Endodermal cell (in vitro differentiated cells): ENCODE measurements around the gene SELENOV. TPM values are rescaled to one million over a fixed set of nuclear protein-coding genes. Genes with fewer than 3 reads are reported as not detected.
A peak's percentile ranks its signal among the peaks of the same experiment; 100 is the strongest.

Experiments used
- DNase-seq: peaks from one replicate; pipeline ENCODE4 v3.0.0-alpha.2; 2017
- H3K27ac ChIP-seq: 2 replicates; pipeline ENCODE4 v1.5.1; 2013; ENCODE audit warnings: mild to moderate bottlenecking, low read depth, low read length, moderate library complexity
- H3K27me3 ChIP-seq: 2 replicates; pipeline ENCODE4 v1.6.1; 2013; ENCODE audit warnings: mild to moderate bottlenecking, low read length, moderate library complexity; ENCODE audit not compliant: insufficient read depth, control insufficient read depth, poor library complexity, severe bottlenecking
- H3K36me3 ChIP-seq: 2 replicates; pipeline ENCODE4 v1.7.0; 2013; ENCODE audit warnings: mild to moderate bottlenecking, low read length, moderate library complexity; ENCODE audit not compliant: control insufficient read depth, insufficient read depth
- H3K4me1 ChIP-seq: one replicate; pipeline ENCODE4 v1.7.0; 2013; ENCODE audit warnings: low read length; ENCODE audit not compliant: control insufficient read depth, insufficient read depth
- H3K4me3 ChIP-seq: 2 replicates; pipeline ENCODE4 v1.5.1; 2013; ENCODE audit warnings: mild to moderate bottlenecking, low read length, moderate library complexity
- H3K9ac ChIP-seq: 2 replicates; pipeline ENCODE4 v1.6.1; 2013; ENCODE audit warnings: mild to moderate bottlenecking, low read length, moderate library complexity; ENCODE audit not compliant: poor library complexity, severe bottlenecking; ENCODE audit errors: extremely low read depth
- H3K9me3 ChIP-seq: 2 replicates; pipeline ENCODE4 v1.6.1; 2013; ENCODE audit warnings: mild to moderate bottlenecking, low read length, moderate library complexity; ENCODE audit not compliant: control insufficient read depth
- H3K27ac Mint-ChIP-seq: 2 replicates; pipeline ENCODE4 v1.8.0; 2020; ENCODE audit warnings: mixed read lengths
- H3K27me3 Mint-ChIP-seq: 2 replicates; pipeline ENCODE4 v1.8.0; 2021; ENCODE audit warnings: mild to moderate bottlenecking, mixed read lengths; ENCODE audit not compliant: insufficient read depth
- H3K36me3 Mint-ChIP-seq: 2 replicates; pipeline ENCODE4 v1.8.0; 2020; ENCODE audit warnings: low read depth, mixed read lengths
- H3K4me1 Mint-ChIP-seq: 2 replicates; pipeline ENCODE4 v1.8.0; 2020; ENCODE audit warnings: mixed read lengths
- H3K4me3 Mint-ChIP-seq: 2 replicates; pipeline ENCODE4 v1.8.0; 2020; ENCODE audit warnings: mild to moderate bottlenecking, moderate library complexity, mixed read lengths
- H3K9me3 Mint-ChIP-seq: 2 replicates; pipeline ENCODE4 v1.8.0; 2020; ENCODE audit warnings: mild to moderate bottlenecking, mixed read lengths
- WGBS, 2 experiments: methylation state at CpG; one replicate each; pipeline versions ENCODE4 v1.1.5 to v1.1.7; 2013; ENCODE audit warnings: missing lambda C conversion rate in 2 of 2, mixed read lengths in 1 of 2; ENCODE audit not compliant: insufficient coverage in 1 of 2, insufficient read length in 1 of 2; 5-methylcytosine and 5-hydroxymethylcytosine counted together
- total RNA-seq, 2 donors: library from RNA; stranded (reverse); fragmentation: NEBNext Ultra II Directional in 1 of 2; extraction: Animal tissue kit (Norgen Biotek cat#: 25700) in 1 of 2; gene quantifications; 2 replicates in 1 of 2; 3 replicates in 1 of 2; pipeline ENCODE4 v1.2.1, GENCODE V29; 2021
- TF ChIP-seq, protein P1 (sequence below): fragments of 200-600 bp; sonication (generic); conservative IDR thresholded peaks from 2 replicates; pipeline ENCODE4 v1.5.0; 2021; ENCODE audit warnings: antibody characterized with exemption, mild to moderate bottlenecking

SELENOV gene
- total RNA-seq, 2 donors from 2014 or later, result 8.7 to 15.3 TPM

DNA sequence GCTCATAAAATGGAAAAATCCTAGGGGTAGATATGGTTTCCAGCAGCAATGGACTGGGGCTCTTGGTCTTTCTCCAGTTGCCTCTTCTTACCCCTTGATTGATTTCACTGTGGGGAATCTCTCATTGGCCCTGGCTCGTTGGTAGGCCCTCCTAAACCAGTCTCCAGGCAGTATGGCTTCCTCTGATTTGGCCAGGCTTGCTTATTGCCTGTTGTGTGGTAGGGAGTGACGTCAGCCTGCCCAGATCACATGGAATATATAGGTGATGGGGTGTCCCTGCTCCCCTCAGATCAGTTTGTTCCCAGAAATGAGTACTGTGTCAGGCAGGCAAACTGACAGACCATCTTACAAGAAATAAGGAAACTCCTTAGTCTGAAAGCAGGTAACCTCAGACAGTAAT is 5.7 kb upstream of the SELENOV start:
- H3K27ac ChIP-seq, result no peak overlapping the region
- TF ChIP-seq, protein P1, sequence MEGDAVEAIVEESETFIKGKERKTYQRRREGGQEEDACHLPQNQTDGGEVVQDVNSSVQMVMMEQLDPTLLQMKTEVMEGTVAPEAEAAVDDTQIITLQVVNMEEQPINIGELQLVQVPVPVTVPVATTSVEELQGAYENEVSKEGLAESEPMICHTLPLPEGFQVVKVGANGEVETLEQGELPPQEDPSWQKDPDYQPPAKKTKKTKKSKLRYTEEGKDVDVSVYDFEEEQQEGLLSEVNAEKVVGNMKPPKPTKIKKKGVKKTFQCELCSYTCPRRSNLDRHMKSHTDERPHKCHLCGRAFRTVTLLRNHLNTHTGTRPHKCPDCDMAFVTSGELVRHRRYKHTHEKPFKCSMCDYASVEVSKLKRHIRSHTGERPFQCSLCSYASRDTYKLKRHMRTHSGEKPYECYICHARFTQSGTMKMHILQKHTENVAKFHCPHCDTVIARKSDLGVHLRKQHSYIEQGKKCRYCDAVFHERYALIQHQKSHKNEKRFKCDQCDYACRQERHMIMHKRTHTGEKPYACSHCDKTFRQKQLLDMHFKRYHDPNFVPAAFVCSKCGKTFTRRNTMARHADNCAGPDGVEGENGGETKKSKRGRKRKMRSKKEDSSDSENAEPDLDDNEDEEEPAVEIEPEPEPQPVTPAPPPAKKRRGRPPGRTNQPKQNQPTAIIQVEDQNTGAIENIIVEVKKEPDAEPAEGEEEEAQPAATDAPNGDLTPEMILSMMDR, result no peak
- no peak overlapping the region for H3K9ac ChIP-seq
- H3K4me1 ChIP-seq, result no peaks in the 10 kb centered on the region
- no peak overlapping the region for H3K4me3 ChIP-seq
- Mint-ChIP-seq H3K4me1 (no peaks in the 10 kb centered on the region), H3K9me3 (peaks cover 8% of the 10 kb centered on the region), H3K4me3 (no peak overlapping the region), H3K27ac (no peak overlapping the region), H3K27me3 (peaks cover 79% of the 10 kb centered on the region), H3K36me3 (no peaks in the 10 kb centered on the region)
- peaks cover 5% of the 10 kb centered on the region for H3K9me3 ChIP-seq
- peaks cover 66% of the 10 kb centered on the region for H3K27me3 ChIP-seq
- 66% methylated on average over 2 of the region's 2 CpGs; no CpG with 5 or more reads in 1 of the 2 experiments for WGBS, 2 experiments
- no peaks in the 10 kb centered on the region for H3K36me3 ChIP-seq
- DNase-seq, result no peak

DNA sequence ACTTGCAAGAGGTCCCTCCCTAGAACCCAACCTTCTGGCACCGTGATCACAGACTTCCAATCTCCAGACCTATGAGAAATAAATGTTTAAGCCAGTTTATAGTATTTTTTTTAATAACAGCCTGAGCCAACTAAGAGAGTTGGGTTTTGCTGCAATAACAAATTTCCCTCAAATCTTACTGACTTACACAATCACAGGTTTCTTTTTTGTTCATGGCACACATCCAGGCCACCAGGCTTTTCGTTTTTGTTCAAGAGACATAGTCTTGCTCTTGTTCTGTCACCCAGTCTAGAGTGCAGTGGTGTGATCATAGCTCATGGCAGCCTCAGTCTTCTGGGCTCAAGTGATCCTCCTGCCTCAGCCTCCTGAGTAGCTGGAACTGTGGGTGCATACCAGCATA is 2.0 kb upstream of the SELENOV start:
- H3K4me3 ChIP-seq, result no peak overlapping the region
- Mint-ChIP-seq H3K9me3 (no peaks in the 10 kb centered on the region), H3K27ac (no peak overlapping the region), H3K4me3 (no peak overlapping the region), H3K36me3 (peaks cover 4% of the 10 kb centered on the region), H3K4me1 (peaks cover 8% of the 10 kb centered on the region), H3K27me3 (peaks cover 53% of the 10 kb centered on the region)
- WGBS, 2 experiments, result 76 to 83% methylated on average over 1 of the region's 2 CpGs
- H3K9me3 ChIP-seq, result no peaks in the 10 kb centered on the region
- H3K27me3 ChIP-seq, result peaks cover 50% of the 10 kb centered on the region
- no peak overlapping the region for H3K9ac ChIP-seq
- no peaks in the 10 kb centered on the region for H3K36me3 ChIP-seq
- DNase-seq, result no peak
- TF ChIP-seq, protein P1, result no peak
- H3K4me1 ChIP-seq, result no peaks in the 10 kb centered on the region
- H3K27ac ChIP-seq, result no peak overlapping the region

GRCh38 chr19:39515551-39516191 is 732 bp downstream of the SELENOV start:
- Mint-ChIP-seq H3K9me3 (no peaks in the 10 kb centered on the region), H3K27ac (peak overlapping the region; percentile 70), H3K4me3 (peak overlapping the region; percentile 84), H3K36me3 (peaks cover 11% of the 10 kb centered on the region), H3K4me1 (peaks cover 19% of the 10 kb centered on the region), H3K27me3 (peaks cover 30% of the 10 kb centered on the region)
- Histone ChIP-seq H3K4me1 (no peaks in the 10 kb centered on the region), H3K27ac (no peak overlapping the region), H3K27me3 (peaks cover 36% of the 10 kb centered on the region), H3K9me3 (no peaks in the 10 kb centered on the region), H3K36me3 (no peaks in the 10 kb centered on the region), H3K9ac (peak overlapping the region; percentile 62), H3K4me3 (peak overlapping the region; percentile 91)
- WGBS, 2 experiments, result 3 to 7% methylated on average over 11 to 44 of the region's 44 CpGs
- peak; percentile 91 for DNase-seq
- TF ChIP-seq, protein P1, result no peak
